ENCODE results near the gene SLC6A5.

- TF ChIP-seq POLR2A (IDR thresholded peaks at IDR 0.05; ENCODE audit: control extremely low read depth in 1 of 2, low read depth in 2 of 2, low read length in 2 of 2) = no peak
- no peak for TF ChIP-seq RXRA (IDR thresholded peaks at IDR 0.05; ENCODE audit: insufficient read depth, low read depth, low read length)
- no peak for TF ChIP-seq ZNF274 (IDR thresholded peaks at IDR 0.05; ENCODE audit: borderline replicate concordance, extremely low read depth, low read length)
- TF ChIP-seq E2F6 (IDR thresholded peaks at IDR 0.05) = no peak
- TF ChIP-seq USF2 (IDR thresholded peaks at IDR 0.05; ENCODE audit: low read length) = no peak
- no peak for TF ChIP-seq MAX (IDR thresholded peaks at IDR 0.05)
- no peak for TF ChIP-seq NRF1 (IDR thresholded peaks at IDR 0.05; ENCODE audit: low read depth, low read length)
- TF ChIP-seq SP1 (IDR thresholded peaks at IDR 0.05; ENCODE audit: low read depth, low read length) = no peak
- TF ChIP-seq CTCF (IDR thresholded peaks at IDR 0.05; ENCODE audit: control extremely low read depth in 1 of 3, insufficient read depth in 1 of 3, low read depth in 1 of 3, low read length in 3 of 3) = no peak
- TF ChIP-seq TBP (IDR thresholded peaks at IDR 0.05; ENCODE audit: low read depth, low read length) = no peak
- no peak for TF ChIP-seq CREB1 (IDR thresholded peaks at IDR 0.05)
- no peak for TF ChIP-seq POLR2AphosphoS5 (IDR thresholded peaks at IDR 0.05; ENCODE audit: low read depth, low read length)
- no peak for TF ChIP-seq BCL11A (IDR thresholded peaks at IDR 0.05; ENCODE audit: low read depth in 2 of 2, low read length in 2 of 2)
These were observed 916 bp upstream of the SLC6A5 start for GRCh38 chr11:20598492-20598891.
